HG03432 (cell line): Measurements from ENCODE around the gene SFN.

Experiments used
- ATAC-seq: cut with Tn5 transposase; IDR thresholded peaks from one replicate; pipeline ENCODE4 v1.9.1; 2021; ENCODE audit warnings: mild to moderate bottlenecking, moderate library complexity; ENCODE audit not compliant: unreplicated experiment

Gene SFN

GRCh38 chr1:26909951-26910342 is 47.0 kb downstream of the SFN start:
- ATAC-seq: no peak

DNA sequence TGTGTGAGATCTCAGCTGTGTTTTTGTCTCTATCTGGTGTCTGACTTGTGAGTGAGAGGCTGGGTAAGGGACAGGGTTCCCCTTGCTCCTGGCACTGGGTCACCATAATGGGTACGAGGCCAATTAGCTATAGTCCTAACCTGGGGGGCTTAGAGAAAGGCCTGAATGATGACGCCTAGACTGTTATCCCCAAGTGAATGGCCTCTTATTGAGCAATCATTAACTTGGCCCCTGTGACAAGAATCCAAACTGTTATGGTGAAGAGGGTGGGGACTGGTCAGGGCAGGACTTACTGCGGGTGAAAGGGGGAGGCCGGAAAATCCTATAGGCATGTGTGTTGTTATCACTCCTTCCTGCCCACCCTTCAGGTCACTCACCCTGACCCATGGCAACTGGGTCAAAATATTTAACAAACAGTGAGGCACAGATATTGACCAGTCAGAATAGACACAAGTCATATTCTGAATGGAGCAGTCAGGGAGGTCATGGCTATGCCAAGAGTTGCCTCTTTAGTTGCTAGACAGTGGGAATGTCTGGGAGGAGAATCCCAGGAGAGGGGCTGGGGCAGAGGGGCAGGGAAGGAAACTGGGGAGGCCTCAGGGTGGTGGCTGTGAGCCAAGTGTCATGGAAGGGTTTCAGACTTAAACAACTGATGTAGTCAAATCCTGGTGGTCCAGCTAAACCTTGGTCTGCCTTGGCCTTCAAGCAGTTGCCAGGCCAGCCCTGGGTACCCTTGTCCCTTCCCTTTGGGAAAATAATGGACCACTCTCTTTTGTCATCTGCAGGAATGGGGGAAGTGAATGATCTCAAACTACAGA is 47.6 kb downstream of the SFN start:
- no peak for ATAC-seq

DNA sequence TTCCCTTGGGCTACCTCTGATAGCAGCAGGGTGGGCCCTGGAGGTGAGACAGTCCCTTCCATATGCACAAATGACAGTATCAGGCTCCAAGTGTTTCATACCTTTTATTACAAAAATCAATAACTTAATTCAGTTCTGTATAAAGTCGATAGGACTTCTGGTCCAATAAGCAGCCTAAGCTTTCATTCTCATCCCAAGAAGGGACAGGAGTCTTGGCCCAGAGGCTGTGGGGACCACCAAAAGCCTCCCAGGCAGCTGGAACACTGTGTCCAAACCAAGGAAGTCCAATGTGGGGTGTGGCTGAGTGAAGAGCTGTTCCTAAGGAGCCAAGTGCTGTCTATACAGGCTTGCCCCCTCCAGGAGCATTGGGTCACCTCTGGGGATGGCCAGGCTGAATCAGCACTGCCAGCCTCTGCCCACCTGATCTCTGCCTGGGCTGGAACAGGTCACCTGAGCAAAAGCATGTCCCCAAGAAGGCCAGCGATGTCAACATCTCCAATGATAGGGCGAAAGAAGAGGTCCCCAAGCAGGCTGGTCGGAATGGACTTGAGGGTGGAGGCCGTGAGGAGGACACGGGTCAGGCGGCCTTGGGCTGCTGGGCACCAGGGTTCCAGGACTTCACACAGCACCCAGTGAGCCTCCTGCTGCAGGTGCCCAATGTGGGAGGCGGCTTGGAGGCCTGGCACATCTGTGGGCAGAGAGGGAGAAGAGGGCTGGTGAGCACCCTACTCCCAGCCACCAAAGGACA is 48.6 kb downstream of the SFN start:
- ATAC-seq: no peak

- no peak for ATAC-seq
Observed at GRCh38 chr1:26912147-26912490, 49.2 kb downstream of the SFN start.

- no peak for ATAC-seq
Observed at GRCh38 chr1:26913389-26913753, 50.4 kb downstream of the SFN start.
